AG04449 (cell line): ENCODE measurements around the gene PFKFB3.

Experiments used
- CTCF ChIA-PET: fragments of 350-600 bp; formaldehyde crosslinking; extraction: SDS; loops from one replicate; lab custom pipeline; 2021; ENCODE audit warnings: antibody characterized with exemption; lab: Yijun Ruan, JAX
- POLR2A ChIA-PET: fragments of 400-600, 350-600 bp; formaldehyde crosslinking; extraction: SDS; loops from one replicate; lab custom pipeline; 2020; ENCODE audit warnings: antibody characterized with exemption, inconsistent platforms; lab: Yijun Ruan, JAX
- DNase-seq: peaks from one replicate; pipeline ENCODE4 v3.0.0-alpha.2; 2010; ENCODE audit warnings: low read depth, low spot score
- H3K4me3 ChIP-seq: 2 replicates; pipeline ENCODE4 v1.5.1; 2011; ENCODE audit warnings: low read depth, mild to moderate bottlenecking, control low read depth, low read length
- TF ChIP-seq, protein P1 (sequence below): IDR thresholded peaks from one replicate; pipeline ENCODE4 v1.5.1; 2011; ENCODE audit warnings: mild to moderate bottlenecking, moderate library complexity, low read length, control low read depth, inconsistent platforms; ENCODE audit not compliant: insufficient read depth; ENCODE audit errors: missing control alignments

The PFKFB3 gene

GRCh38 chr10:6220418-6221191, 17.9 kb downstream of the PFKFB3 start:
- TF ChIP-seq, protein P1, sequence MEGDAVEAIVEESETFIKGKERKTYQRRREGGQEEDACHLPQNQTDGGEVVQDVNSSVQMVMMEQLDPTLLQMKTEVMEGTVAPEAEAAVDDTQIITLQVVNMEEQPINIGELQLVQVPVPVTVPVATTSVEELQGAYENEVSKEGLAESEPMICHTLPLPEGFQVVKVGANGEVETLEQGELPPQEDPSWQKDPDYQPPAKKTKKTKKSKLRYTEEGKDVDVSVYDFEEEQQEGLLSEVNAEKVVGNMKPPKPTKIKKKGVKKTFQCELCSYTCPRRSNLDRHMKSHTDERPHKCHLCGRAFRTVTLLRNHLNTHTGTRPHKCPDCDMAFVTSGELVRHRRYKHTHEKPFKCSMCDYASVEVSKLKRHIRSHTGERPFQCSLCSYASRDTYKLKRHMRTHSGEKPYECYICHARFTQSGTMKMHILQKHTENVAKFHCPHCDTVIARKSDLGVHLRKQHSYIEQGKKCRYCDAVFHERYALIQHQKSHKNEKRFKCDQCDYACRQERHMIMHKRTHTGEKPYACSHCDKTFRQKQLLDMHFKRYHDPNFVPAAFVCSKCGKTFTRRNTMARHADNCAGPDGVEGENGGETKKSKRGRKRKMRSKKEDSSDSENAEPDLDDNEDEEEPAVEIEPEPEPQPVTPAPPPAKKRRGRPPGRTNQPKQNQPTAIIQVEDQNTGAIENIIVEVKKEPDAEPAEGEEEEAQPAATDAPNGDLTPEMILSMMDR = no peak
- ChIA-PET POLR2A (interaction anchor here (1.3 to 4.3 kb wide), 2 partner anchors 17 to 18 kb away, joined by 4 to 24 read pairs; partner anchors contain the start of gene PFKFB3), CTCF (interaction anchor here (1.3 to 3.4 kb wide), 3 partner anchors 18 to 206 kb away, joined by 3 to 11 read pairs (median 4); partner anchors contain the start of gene PFKFB3)
- no peak overlapping the region for H3K4me3 ChIP-seq
- DNase-seq = no peak

GRCh38 chr10:6221192-6221940, 18.6 kb downstream of the PFKFB3 start:
- TF ChIP-seq, protein P1 = no peak
- CTCF ChIA-PET = interaction anchor here (3.4 kb wide), 1 partner anchor 19 kb away, joined by 11 read pairs; the partner anchor contains the start of gene PFKFB3
- H3K4me3 ChIP-seq = no peak overlapping the region
- POLR2A ChIA-PET = no interaction called here
- no peak for DNase-seq

GRCh38 chr10:6221971-6222751, 19.4 kb downstream of the PFKFB3 start:
- ChIA-PET POLR2A (no interaction called here), CTCF (interaction anchor here (3.4 kb wide), 1 partner anchor 20 kb away, joined by 11 read pairs; the partner anchor contains the start of gene PFKFB3)
- no peak for DNase-seq
- TF ChIP-seq, protein P1 = no peak
- no peak overlapping the region for H3K4me3 ChIP-seq

- POLR2A ChIA-PET = interaction anchor here (0.6 kb wide), 1 partner anchor 20 kb away, joined by 3 read pairs; the partner anchor contains the start of gene PFKFB3
- H3K4me3 ChIP-seq = no peak overlapping the region
- no peak for DNase-seq
- TF ChIP-seq, protein P1 = no peak
- CTCF ChIA-PET = interaction anchor here (1.2 to 3.4 kb wide), 2 partner anchors 20 to 179 kb away, joined by 5 to 11 read pairs; partner anchors contain the start of gene PFKFB3
Measured at GRCh38 chr10:6222755-6223154, 20.0 kb downstream of the PFKFB3 start.

DNA sequence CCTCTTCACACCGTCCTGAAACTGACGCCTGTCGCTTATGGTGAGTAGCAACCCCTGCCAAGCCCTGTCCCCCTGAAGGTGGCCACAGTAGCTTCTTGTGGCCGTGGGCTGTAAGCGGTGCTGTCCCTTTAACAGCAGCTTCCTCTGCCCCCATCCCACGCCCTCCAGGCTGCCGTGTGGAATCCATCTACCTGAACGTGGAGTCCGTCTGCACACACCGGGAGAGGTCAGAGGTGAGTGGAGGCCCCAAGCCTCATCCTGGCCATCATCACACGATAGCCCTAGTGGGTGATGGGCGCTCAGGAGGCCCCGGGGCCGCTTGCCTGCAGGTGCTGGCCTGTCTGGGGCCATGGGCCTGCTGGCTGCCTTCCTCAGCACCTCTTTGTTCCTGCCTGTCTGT, 21.2 kb downstream of the PFKFB3 start:
- TF ChIP-seq, protein P1 = no peak
- CTCF ChIA-PET = interaction anchor here (1.2 to 3.4 kb wide), 2 partner anchors 22 to 178 kb away, joined by 5 to 11 read pairs; partner anchors contain the start of gene PFKFB3
- no peak overlapping the region for H3K4me3 ChIP-seq
- DNase-seq = no peak
- POLR2A ChIA-PET = no interaction called here
